K562 (cell line): Measurements from ENCODE around the gene EXOSC6. TPM values are rescaled to one million over a fixed set of nuclear protein-coding genes. Genes with fewer than 3 reads are reported as not detected.

ENCODE experiments used
- EWSR1 ChIP-seq: fragments of 450-650 bp; IDR thresholded peaks from 2 replicates; pipeline ENCODE4 v1.6.1; 2018; ENCODE audit warnings: borderline replicate concordance, mild to moderate bottlenecking, low read depth, moderate library complexity; ENCODE audit not compliant: partially characterized antibody
- ILF3 ChIP-seq: fragments of 450-650 bp; IDR thresholded peaks from 2 replicates; pipeline ENCODE4 v1.6.1; 2018; ENCODE audit warnings: antibody characterized with exemption, mild to moderate bottlenecking, moderate library complexity, borderline replicate concordance
- KLF1 ChIP-seq: fragments of 450-650 bp; IDR thresholded peaks from 2 replicates; pipeline ENCODE4 v1.6.1; 2016; ENCODE audit warnings: missing genetic modification characterization, missing compliant biosample characterization
- NCOR1 ChIP-seq: fragments of 450-650 bp; IDR thresholded peaks from 2 replicates; pipeline ENCODE4 v1.6.1; 2016; ENCODE audit warnings: mild to moderate bottlenecking, moderate library complexity
- PHB ChIP-seq: fragments of 250-450 bp; sonication (Bioruptor Pico); IDR thresholded peaks from 2 replicates; pipeline ENCODE4 v1.5.0; 2021
- SREBF1 ChIP-seq: fragments of 150-350 bp; IDR thresholded peaks from 2 replicates; pipeline ENCODE4 v1.6.1; 2014; ENCODE audit warnings: antibody characterized with exemption, low read depth, low read length, borderline replicate concordance
- TCFL5 ChIP-seq: fragments of 250-450 bp; sonication (Bioruptor Pico); conservative IDR thresholded peaks from 2 replicates; pipeline ENCODE4 v1.6.1; 2021; ENCODE audit warnings: mild to moderate bottlenecking, moderate library complexity, matching md5 sums
- ZKSCAN1 ChIP-seq: fragments of 150-350 bp; IDR thresholded peaks from 2 replicates; pipeline ENCODE4 v1.6.1; 2016; ENCODE audit warnings: low read depth, low read length
- ZNF668 ChIP-seq: fragments of 250-450 bp; sonication (Bioruptor Pico); IDR thresholded peaks from 2 replicates; pipeline ENCODE4 v1.8.0; 2022; ENCODE audit warnings: mild to moderate bottlenecking, inconsistent platforms
- polyA plus RNA-seq, 8 experiments: library from polyadenylated mRNA; depleted of rRNA in 4 of 8; stranded (reverse) in 5 of 8; unstranded in 3 of 8; fragments of >200 nt; fragmentation: Nextera tagmentation in 2 of 8; fragmentation: Illumina TruSeq in 1 of 8; extraction: Ambion mirVana in 2 of 8; extraction: Trizol in 1 of 8; gene quantifications; 2 replicates each; pipeline versions ENCODE4 v1.2.1 to v1.2.3, GENCODE V29; 2011 to 2014; ENCODE audit warnings: inconsistent platforms in 1 of 8, missing spikeins in 1 of 8
- total RNA-seq, 7 experiments: library from RNA; depleted of rRNA in 6 of 7; stranded (reverse); fragments of >200 nt in 6 of 7; fragmentation: Illumina TruSeq in 2 of 7; extraction: Trizol in 2 of 7; gene quantifications; 2 replicates each; pipeline versions ENCODE4 v1.2.1 to v1.2.3, GENCODE V29; 2011 to 2021; ENCODE audit warnings: low replicate concordance in 1 of 7
- TF ChIP-seq, protein P1 (sequence below): fragments of 450-650 bp; IDR thresholded peaks from 2 replicates; pipeline ENCODE4 v1.6.1; 2016; ENCODE audit warnings: antibody characterized with exemption
- TF ChIP-seq, protein P2 (sequence below): fragments of 250-450 bp; sonication (Bioruptor Pico); IDR thresholded peaks from 2 replicates; pipeline ENCODE4 v1.4.0; 2020; ENCODE audit warnings: mild to moderate bottlenecking, moderate library complexity
- TF ChIP-seq, protein P3 (sequence below): fragments of 450-650 bp; IDR thresholded peaks from 2 replicates; pipeline ENCODE4 v1.6.1; 2016; ENCODE audit warnings: borderline replicate concordance

EXOSC6 gene
- total and polyA plus RNA-seq, 9 of the 15 experiments (the other 6 are each of a cell fraction or from before 2014, with no cell fraction given), result 9.2 to 29.0 (median 15.6) TPM

DNA sequence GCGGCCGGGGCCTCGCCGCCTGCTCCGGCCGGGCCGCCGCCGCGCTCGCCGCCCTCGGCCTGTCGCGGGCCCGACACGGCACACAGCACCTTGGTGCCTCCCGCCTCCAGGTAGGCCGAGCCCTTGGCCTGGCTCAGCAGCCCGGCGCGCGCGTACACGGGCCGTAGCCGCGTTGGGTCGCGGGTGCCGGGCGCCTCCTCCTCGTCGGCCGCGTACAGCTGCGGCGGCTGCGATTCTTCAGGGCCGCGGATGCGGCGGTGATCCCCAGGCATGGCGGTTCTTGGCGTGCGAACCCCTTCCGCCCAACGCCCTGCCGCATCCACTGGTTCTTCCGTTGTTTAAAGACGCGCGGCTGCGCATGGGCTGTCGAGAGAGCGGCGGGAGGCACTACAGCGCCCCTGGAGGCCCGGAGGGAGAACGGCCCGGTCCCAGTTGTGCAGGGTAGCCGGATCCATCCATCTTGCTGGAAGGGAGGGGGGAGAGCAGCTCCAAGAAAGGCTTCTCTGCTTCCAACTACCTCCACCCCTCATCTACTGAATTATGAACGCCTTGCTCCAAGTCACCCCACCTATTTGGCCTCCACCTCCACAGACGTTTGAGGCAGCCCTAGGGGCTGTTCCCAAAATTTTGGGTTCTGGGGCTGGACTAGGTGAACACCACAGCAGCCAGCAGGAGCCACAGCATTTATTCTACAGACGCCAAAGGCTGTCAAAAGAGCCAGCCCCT is at the start of gene EXOSC6 (continued):
- TF ChIP-seq, protein P1, sequence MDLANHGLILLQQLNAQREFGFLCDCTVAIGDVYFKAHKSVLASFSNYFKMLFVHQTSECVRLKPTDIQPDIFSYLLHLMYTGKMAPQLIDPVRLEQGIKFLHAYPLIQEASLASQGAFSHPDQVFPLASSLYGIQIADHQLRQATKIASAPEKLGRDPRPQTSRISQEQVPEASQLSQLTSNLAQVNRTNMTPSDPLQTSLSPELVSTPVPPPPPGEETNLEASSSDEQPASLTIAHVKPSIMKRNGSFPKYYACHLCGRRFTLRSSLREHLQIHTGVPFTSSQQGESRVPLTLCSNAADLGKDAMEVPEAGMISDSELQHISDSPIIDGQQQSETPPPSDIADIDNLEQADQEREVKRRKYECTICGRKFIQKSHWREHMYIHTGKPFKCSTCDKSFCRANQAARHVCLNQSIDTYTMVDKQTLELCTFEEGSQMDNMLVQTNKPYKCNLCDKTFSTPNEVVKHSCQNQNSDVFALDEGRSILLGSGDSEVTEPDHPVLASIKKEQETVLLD, result peak; percentile 84
- peak; percentile 87 for TF ChIP-seq SREBF1
- TF ChIP-seq, protein P2, sequence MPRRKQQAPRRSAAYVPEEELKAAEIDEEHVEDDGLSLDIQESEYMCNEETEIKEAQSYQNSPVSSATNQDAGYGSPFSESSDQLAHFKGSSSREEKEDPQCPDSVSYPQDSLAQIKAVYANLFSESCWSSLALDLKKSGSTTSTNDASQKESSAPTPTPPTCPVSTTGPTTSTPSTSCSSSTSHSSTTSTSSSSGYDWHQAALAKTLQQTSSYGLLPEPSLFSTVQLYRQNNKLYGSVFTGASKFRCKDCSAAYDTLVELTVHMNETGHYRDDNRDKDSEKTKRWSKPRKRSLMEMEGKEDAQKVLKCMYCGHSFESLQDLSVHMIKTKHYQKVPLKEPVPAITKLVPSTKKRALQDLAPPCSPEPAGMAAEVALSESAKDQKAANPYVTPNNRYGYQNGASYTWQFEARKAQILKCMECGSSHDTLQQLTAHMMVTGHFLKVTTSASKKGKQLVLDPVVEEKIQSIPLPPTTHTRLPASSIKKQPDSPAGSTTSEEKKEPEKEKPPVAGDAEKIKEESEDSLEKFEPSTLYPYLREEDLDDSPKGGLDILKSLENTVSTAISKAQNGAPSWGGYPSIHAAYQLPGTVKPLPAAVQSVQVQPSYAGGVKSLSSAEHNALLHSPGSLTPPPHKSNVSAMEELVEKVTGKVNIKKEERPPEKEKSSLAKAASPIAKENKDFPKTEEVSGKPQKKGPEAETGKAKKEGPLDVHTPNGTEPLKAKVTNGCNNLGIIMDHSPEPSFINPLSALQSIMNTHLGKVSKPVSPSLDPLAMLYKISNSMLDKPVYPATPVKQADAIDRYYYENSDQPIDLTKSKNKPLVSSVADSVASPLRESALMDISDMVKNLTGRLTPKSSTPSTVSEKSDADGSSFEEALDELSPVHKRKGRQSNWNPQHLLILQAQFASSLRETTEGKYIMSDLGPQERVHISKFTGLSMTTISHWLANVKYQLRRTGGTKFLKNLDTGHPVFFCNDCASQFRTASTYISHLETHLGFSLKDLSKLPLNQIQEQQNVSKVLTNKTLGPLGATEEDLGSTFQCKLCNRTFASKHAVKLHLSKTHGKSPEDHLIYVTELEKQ, result no peak
- 0 out of 2 replicates have a peak, but pooled peaks have one; percentile 51 for TF ChIP-seq ZKSCAN1
- TF ChIP-seq, protein P3, sequence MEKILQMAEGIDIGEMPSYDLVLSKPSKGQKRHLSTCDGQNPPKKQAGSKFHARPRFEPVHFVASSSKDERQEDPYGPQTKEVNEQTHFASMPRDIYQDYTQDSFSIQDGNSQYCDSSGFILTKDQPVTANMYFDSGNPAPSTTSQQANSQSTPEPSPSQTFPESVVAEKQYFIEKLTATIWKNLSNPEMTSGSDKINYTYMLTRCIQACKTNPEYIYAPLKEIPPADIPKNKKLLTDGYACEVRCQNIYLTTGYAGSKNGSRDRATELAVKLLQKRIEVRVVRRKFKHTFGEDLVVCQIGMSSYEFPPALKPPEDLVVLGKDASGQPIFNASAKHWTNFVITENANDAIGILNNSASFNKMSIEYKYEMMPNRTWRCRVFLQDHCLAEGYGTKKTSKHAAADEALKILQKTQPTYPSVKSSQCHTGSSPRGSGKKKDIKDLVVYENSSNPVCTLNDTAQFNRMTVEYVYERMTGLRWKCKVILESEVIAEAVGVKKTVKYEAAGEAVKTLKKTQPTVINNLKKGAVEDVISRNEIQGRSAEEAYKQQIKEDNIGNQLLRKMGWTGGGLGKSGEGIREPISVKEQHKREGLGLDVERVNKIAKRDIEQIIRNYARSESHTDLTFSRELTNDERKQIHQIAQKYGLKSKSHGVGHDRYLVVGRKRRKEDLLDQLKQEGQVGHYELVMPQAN, result 0 out of 2 replicates have a peak, but pooled peaks have one; percentile 31
- TF ChIP-seq ZNF668 (CRISPR knock-in tag), result no peak
- TF ChIP-seq PHB (CRISPR knock-in tag), result peak; percentile 99
- TF ChIP-seq EWSR1, result no peak
- TF ChIP-seq KLF1 (tag), result peak; percentile 39; the same call in 1 of the 2 replicates
- TF ChIP-seq ILF3, result peak; percentile 96
- TF ChIP-seq TCFL5, result 0 out of 2 replicates have a peak, but pooled peaks have one; percentile 12
- peak; percentile 64; the same call in 1 of the 2 replicates for TF ChIP-seq NCOR1
- TF ChIP-seq, all 486 proteins: peak for 199
